ENCODE measurements around the gene ARHGAP22. TPM values are rescaled to one million over a fixed set of nuclear protein-coding genes. Genes with fewer than 3 reads are reported as not detected.

The ARHGAP22 gene
- total and polyA plus RNA-seq, 2 donors (not counting 1 experiment from before 2014, with no cell fraction given) = 10.4 to 75.5 TPM

- Histone ChIP-seq H3K4me2 (ENCODE audit: extremely low read depth, insufficient read depth, low read length) (no peak overlapping the region), H4K20me1 (ENCODE audit: control insufficient read depth, extremely low read depth, insufficient read depth, low read length) (no peaks in the 10 kb centered on the region), H3K36me3 (ENCODE audit: control insufficient read depth, insufficient read depth, low read length) (peaks cover 1% of the 10 kb centered on the region), H3K4me1 (ENCODE audit: control insufficient read depth, extremely low read depth, insufficient read depth, low read length) (peaks cover 9% of the 10 kb centered on the region), H3K9ac (ENCODE audit: insufficient read depth, low read length) (no peak overlapping the region), H3K27me3 (ENCODE audit: control insufficient read depth, insufficient read depth, low read length) (no peaks in the 10 kb centered on the region), H3K79me2 (ENCODE audit: control insufficient read depth, insufficient read depth, low read length) (peaks cover 94% of the 10 kb centered on the region), H3K4me3 (replicated peaks in 1 of 4; ENCODE audit: control extremely low read depth in 1 of 4, insufficient read depth in 1 of 4, low read depth in 3 of 4, low read length in 4 of 4) (no peak overlapping the region), H3K27ac (ENCODE audit: insufficient read depth, low read length) (no peak overlapping the region), H3K9me3 (ENCODE audit: control insufficient read depth, insufficient read depth, low read depth, low read length) (no peaks in the 10 kb centered on the region), H2AFZ (ENCODE audit: low read length) (no peak overlapping the region)
- no peak for DNase-seq (ENCODE audit: low read depth in 2 of 2)
- TF ChIP-seq EZH2 (IDR thresholded peaks at IDR 0.05; ENCODE audit: low read length, missing control alignments) = no peak
- TF ChIP-seq CTCF (conservative IDR thresholded peaks at IDR 0.05 in 1 of 2, IDR thresholded peaks at IDR 0.05 in 1 of 2; ENCODE audit: low read depth in 1 of 2, low read length in 2 of 2) = no peak
Measured at GRCh38 chr10:48508791-48509772, 95.8 kb downstream of the ARHGAP22 start.

- Histone ChIP-seq H3K4me2 (ENCODE audit: extremely low read depth, insufficient read depth, low read length) (no peak overlapping the region), H3K9ac (ENCODE audit: insufficient read depth, low read length) (no peak overlapping the region), H3K27me3 (ENCODE audit: control insufficient read depth, insufficient read depth, low read length) (no peaks in the 10 kb centered on the region), H2AFZ (ENCODE audit: low read length) (no peak overlapping the region), H3K27ac (ENCODE audit: insufficient read depth, low read length) (no peak overlapping the region), H3K79me2 (ENCODE audit: control insufficient read depth, insufficient read depth, low read length) (peaks cover 95% of the 10 kb centered on the region), H3K4me3 (replicated peaks in 1 of 4; ENCODE audit: control extremely low read depth in 1 of 4, insufficient read depth in 1 of 4, low read depth in 3 of 4, low read length in 4 of 4) (no peak overlapping the region), H4K20me1 (ENCODE audit: control insufficient read depth, extremely low read depth, insufficient read depth, low read length) (no peaks in the 10 kb centered on the region), H3K4me1 (ENCODE audit: control insufficient read depth, extremely low read depth, insufficient read depth, low read length) (peaks cover 9% of the 10 kb centered on the region), H3K36me3 (ENCODE audit: control insufficient read depth, insufficient read depth, low read length) (peaks cover 2% of the 10 kb centered on the region), H3K9me3 (ENCODE audit: control insufficient read depth, insufficient read depth, low read depth, low read length) (no peaks in the 10 kb centered on the region)
- TF ChIP-seq CTCF (conservative IDR thresholded peaks at IDR 0.05 in 1 of 2, IDR thresholded peaks at IDR 0.05 in 1 of 2; ENCODE audit: low read depth in 1 of 2, low read length in 2 of 2) (no peak), EZH2 (IDR thresholded peaks at IDR 0.05; ENCODE audit: low read length, missing control alignments) (no peak)
- peak in 1 of 2 donors; percentile 38 for DNase-seq (ENCODE audit: low read depth in 2 of 2)
Measured at GRCh38 chr10:48507933-48508790, 96.7 kb downstream of the ARHGAP22 start.

- Histone ChIP-seq H2AFZ (ENCODE audit: low read length) (no peak overlapping the region), H3K4me3 (replicated peaks in 1 of 4; ENCODE audit: control extremely low read depth in 1 of 4, insufficient read depth in 1 of 4, low read depth in 3 of 4, low read length in 4 of 4) (no peak overlapping the region), H3K4me1 (ENCODE audit: control insufficient read depth, extremely low read depth, insufficient read depth, low read length) (peaks cover 9% of the 10 kb centered on the region), H3K27ac (ENCODE audit: insufficient read depth, low read length) (no peak overlapping the region), H3K9ac (ENCODE audit: insufficient read depth, low read length) (no peak overlapping the region), H3K9me3 (ENCODE audit: control insufficient read depth, insufficient read depth, low read depth, low read length) (no peaks in the 10 kb centered on the region), H3K27me3 (ENCODE audit: control insufficient read depth, insufficient read depth, low read length) (no peaks in the 10 kb centered on the region), H3K4me2 (ENCODE audit: extremely low read depth, insufficient read depth, low read length) (no peak overlapping the region), H4K20me1 (ENCODE audit: control insufficient read depth, extremely low read depth, insufficient read depth, low read length) (no peaks in the 10 kb centered on the region), H3K79me2 (ENCODE audit: control insufficient read depth, insufficient read depth, low read length) (peaks cover 95% of the 10 kb centered on the region), H3K36me3 (ENCODE audit: control insufficient read depth, insufficient read depth, low read length) (peaks cover 3% of the 10 kb centered on the region)
- no peak for DNase-seq (ENCODE audit: low read depth in 2 of 2)
- TF ChIP-seq CTCF (conservative IDR thresholded peaks at IDR 0.05 in 1 of 2, IDR thresholded peaks at IDR 0.05 in 1 of 2; ENCODE audit: low read depth in 1 of 2, low read length in 2 of 2) = no peak
- TF ChIP-seq EZH2 (IDR thresholded peaks at IDR 0.05; ENCODE audit: low read length, missing control alignments) = no peak
Measured at GRCh38 chr10:48507494-48507893, 97.4 kb downstream of the ARHGAP22 start.
